HFFc6 (cell line): ENCODE results near the gene NLGN4X. TPM values are rescaled to one million over a fixed set of nuclear protein-coding genes. Genes with fewer than 3 reads are reported as not detected.

Source experiments
- DNase-seq: peaks from one replicate; pipeline ENCODE4 v3.0.0-alpha.2; 2018
- H3K27ac Mint-ChIP-seq: 2 replicates; pipeline ENCODE4 v1.8.0; 2020; ENCODE audit warnings: mild to moderate bottlenecking, mixed read lengths
- H3K27me3 Mint-ChIP-seq: 2 replicates; pipeline ENCODE4 v1.8.0; 2021; ENCODE audit warnings: mild to moderate bottlenecking, moderate library complexity, mixed read lengths; ENCODE audit not compliant: insufficient read depth
- H3K36me3 Mint-ChIP-seq: 2 replicates; pipeline ENCODE4 v1.8.0; 2021; ENCODE audit warnings: low read depth, mixed read lengths
- H3K4me1 Mint-ChIP-seq: 2 replicates; pipeline ENCODE4 v1.8.0; 2020; ENCODE audit warnings: low read depth, mixed read lengths
- H3K4me3 Mint-ChIP-seq: 2 replicates; pipeline ENCODE4 v1.8.0; 2020; ENCODE audit warnings: mild to moderate bottlenecking, moderate library complexity, mixed read lengths
- H3K9me3 Mint-ChIP-seq: 2 replicates; pipeline ENCODE4 v1.8.0; 2020; ENCODE audit warnings: mild to moderate bottlenecking, mixed read lengths
- total RNA-seq, 6 experiments: library from RNA; stranded (reverse); fragmentation: NEBNext Ultra II Directional; extraction: Animal tissue kit (Norgen Biotek cat#: 25700); gene quantifications; 2 replicates in 1 of 6; 3 replicates in 5 of 6; pipeline ENCODE4 v1.2.3, GENCODE V29; 2021
- TF ChIP-seq, protein P1 (sequence below): fragments of 200-600 bp; sonication (generic); IDR thresholded peaks from 2 replicates; pipeline ENCODE4 v1.5.0; 2021; ENCODE audit warnings: antibody characterized with exemption, mild to moderate bottlenecking

NLGN4X gene
- total RNA-seq, 6 experiments from 2014 or later: not detected

- Mint-ChIP-seq H3K36me3 (no peaks in the 10 kb centered on the region), H3K27ac (no peak overlapping the region), H3K4me3 (no peak overlapping the region), H3K9me3 (no peaks in the 10 kb centered on the region; the same call in 1 of the 2 replicates), H3K27me3 (no peaks in the 10 kb centered on the region), H3K4me1 (no peaks in the 10 kb centered on the region)
- DNase-seq: no peak
- TF ChIP-seq, protein P1, sequence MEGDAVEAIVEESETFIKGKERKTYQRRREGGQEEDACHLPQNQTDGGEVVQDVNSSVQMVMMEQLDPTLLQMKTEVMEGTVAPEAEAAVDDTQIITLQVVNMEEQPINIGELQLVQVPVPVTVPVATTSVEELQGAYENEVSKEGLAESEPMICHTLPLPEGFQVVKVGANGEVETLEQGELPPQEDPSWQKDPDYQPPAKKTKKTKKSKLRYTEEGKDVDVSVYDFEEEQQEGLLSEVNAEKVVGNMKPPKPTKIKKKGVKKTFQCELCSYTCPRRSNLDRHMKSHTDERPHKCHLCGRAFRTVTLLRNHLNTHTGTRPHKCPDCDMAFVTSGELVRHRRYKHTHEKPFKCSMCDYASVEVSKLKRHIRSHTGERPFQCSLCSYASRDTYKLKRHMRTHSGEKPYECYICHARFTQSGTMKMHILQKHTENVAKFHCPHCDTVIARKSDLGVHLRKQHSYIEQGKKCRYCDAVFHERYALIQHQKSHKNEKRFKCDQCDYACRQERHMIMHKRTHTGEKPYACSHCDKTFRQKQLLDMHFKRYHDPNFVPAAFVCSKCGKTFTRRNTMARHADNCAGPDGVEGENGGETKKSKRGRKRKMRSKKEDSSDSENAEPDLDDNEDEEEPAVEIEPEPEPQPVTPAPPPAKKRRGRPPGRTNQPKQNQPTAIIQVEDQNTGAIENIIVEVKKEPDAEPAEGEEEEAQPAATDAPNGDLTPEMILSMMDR: no peak
Measured at GRCh38 chrX:6131287-6131686, 97.4 kb downstream of the NLGN4X start.

- H3K9me3 Mint-ChIP-seq: peaks cover 5% of the 10 kb centered on the region
- no peak for DNase-seq
- no peaks in the 10 kb centered on the region for H3K27me3 Mint-ChIP-seq
- no peaks in the 10 kb centered on the region for H3K4me1 Mint-ChIP-seq
- no peaks in the 10 kb centered on the region for H3K36me3 Mint-ChIP-seq
- H3K27ac Mint-ChIP-seq: no peak overlapping the region
- TF ChIP-seq, protein P1: no peak
- no peak overlapping the region for H3K4me3 Mint-ChIP-seq
Measured at GRCh38 chrX:6129195-6129594, 99.5 kb downstream of the NLGN4X start.

- no peaks in the 10 kb centered on the region for H3K4me1 Mint-ChIP-seq
- H3K9me3 Mint-ChIP-seq: peaks cover 33% of the 10 kb centered on the region
- no peak for DNase-seq
- TF ChIP-seq, protein P1: no peak
- H3K27me3 Mint-ChIP-seq: no peaks in the 10 kb centered on the region; the same call in 1 of the 2 replicates
- H3K4me3 Mint-ChIP-seq: no peak overlapping the region
- H3K27ac Mint-ChIP-seq: no peak overlapping the region
- no peaks in the 10 kb centered on the region for H3K36me3 Mint-ChIP-seq
Measured at GRCh38 chrX:6120329-6120728, 108.3 kb downstream of the NLGN4X start.

DNA sequence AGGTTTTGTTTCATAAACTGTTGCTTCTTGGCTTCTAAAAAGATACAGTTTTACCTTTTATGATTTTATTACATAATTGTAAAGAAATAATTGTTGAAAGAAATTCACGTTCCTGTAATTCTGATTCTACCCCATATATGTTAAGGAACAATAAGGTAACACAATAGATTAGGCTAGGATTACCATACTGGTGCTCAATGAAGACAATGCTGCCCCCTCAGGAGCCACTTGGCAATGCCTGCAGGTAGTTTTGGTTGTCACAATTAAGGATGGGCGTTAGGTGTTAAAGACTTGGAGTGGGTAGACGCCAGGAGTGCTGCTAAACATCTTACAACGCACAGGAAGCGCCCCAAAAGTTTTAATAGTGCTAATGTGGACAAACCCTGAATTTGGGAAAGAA, 133.2 kb downstream of the NLGN4X start:
- H3K9me3 Mint-ChIP-seq: peaks cover 5% of the 10 kb centered on the region; the same call in 1 of the 2 replicates
- no peaks in the 10 kb centered on the region for H3K36me3 Mint-ChIP-seq
- H3K27me3 Mint-ChIP-seq: no peaks in the 10 kb centered on the region; the same call in 1 of the 2 replicates
- TF ChIP-seq, protein P1: no peak
- no peaks in the 10 kb centered on the region for H3K4me1 Mint-ChIP-seq
- H3K27ac Mint-ChIP-seq: no peak overlapping the region
- no peak overlapping the region for H3K4me3 Mint-ChIP-seq
- no peak for DNase-seq

DNA sequence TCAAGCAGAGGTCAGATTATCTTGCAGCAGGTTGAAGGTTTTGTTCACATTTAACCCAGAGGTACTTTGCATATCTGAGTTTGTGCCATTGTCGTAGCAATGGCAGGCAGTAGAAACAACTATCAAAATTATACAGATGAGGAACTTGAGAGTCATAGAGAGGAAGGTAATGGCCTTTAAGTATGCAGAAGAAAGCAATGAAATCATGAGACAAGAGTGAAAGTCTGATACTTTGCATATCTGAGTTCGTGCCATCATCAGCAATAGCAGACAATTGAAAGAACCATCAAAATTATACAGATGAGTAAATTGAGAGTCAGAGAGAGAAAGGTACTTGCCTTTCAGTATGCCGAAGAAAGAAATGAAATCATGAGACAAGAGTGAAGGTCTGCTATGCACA, 154.1 kb downstream of the NLGN4X start:
- H3K9me3 Mint-ChIP-seq: peaks cover 23% of the 10 kb centered on the region
- H3K36me3 Mint-ChIP-seq: no peaks in the 10 kb centered on the region
- TF ChIP-seq, protein P1: no peak
- H3K27me3 Mint-ChIP-seq: no peaks in the 10 kb centered on the region
- no peaks in the 10 kb centered on the region for H3K4me1 Mint-ChIP-seq
- H3K4me3 Mint-ChIP-seq: no peak overlapping the region
- H3K27ac Mint-ChIP-seq: no peak overlapping the region
- DNase-seq: no peak

GRCh38 chrX:6071731-6072130, 156.9 kb downstream of the NLGN4X start:
- TF ChIP-seq, protein P1: no peak
- no peak overlapping the region for H3K27ac Mint-ChIP-seq
- H3K27me3 Mint-ChIP-seq: no peaks in the 10 kb centered on the region
- no peak for DNase-seq
- H3K4me3 Mint-ChIP-seq: no peak overlapping the region
- H3K36me3 Mint-ChIP-seq: no peaks in the 10 kb centered on the region
- H3K4me1 Mint-ChIP-seq: no peaks in the 10 kb centered on the region
- H3K9me3 Mint-ChIP-seq: peaks cover 28% of the 10 kb centered on the region
